Body of pancreas (tissue), 4 donors: ENCODE data around the gene EFNA5.

Experiments used
- CTCF ChIP-seq, 7 experiments: fragments of 450-650 bp in 4 of 7; fragments of 200-600 bp in 3 of 7; sonication (generic) in 3 of 7; IDR thresholded peaks; one replicate each; pipeline ENCODE4 v1.5.1; 2016 to 2019; ENCODE audit warnings: antibody characterized with exemption in 7 of 7
- POLR2A ChIP-seq, 3 donors: fragments of 450-650 bp; IDR thresholded peaks; one replicate each; pipeline ENCODE4 v1.6.1; 2016; ENCODE audit warnings: antibody characterized with exemption in 3 of 3, mild to moderate bottlenecking in 2 of 3

GRCh38 chr5:107605596-107606125 lies 65.1 kb downstream of the EFNA5 start:
- TF ChIP-seq CTCF (IDR thresholded peaks at IDR 0.05) (no peak), POLR2A (IDR thresholded peaks at IDR 0.05) (no peak)
